K562 (cell line): Measurements from ENCODE around the gene RECK. TPM values are rescaled to one million over a fixed set of nuclear protein-coding genes. Genes with fewer than 3 reads are reported as not detected.
A peak's percentile ranks its signal among the peaks of the same experiment; 100 is the strongest.

ENCODE experiments used
- ARNT ChIP-seq, 2 experiments: fragments of 450-650 bp; IDR thresholded peaks; 2 replicates each; pipeline ENCODE4 v1.6.1; 2016; ENCODE audit warnings: mild to moderate bottlenecking in 1 of 2
- CC2D1A ChIP-seq: fragments of 450-650 bp; IDR thresholded peaks from 2 replicates; pipeline ENCODE4 v1.6.1; 2017; ENCODE audit warnings: mild to moderate bottlenecking
- CHCHD3 ChIP-seq: fragments of 250-450 bp; sonication (Bioruptor Pico); IDR thresholded peaks from 2 replicates; pipeline ENCODE4 v2.1.2; 2022; ENCODE audit warnings: mild to moderate bottlenecking
- HMG20A ChIP-seq: fragments of 450-650 bp; formaldehyde crosslinking; conservative IDR thresholded peaks from 2 replicates; pipeline ENCODE4 v1.4.0; 2020; ENCODE audit warnings: mild to moderate bottlenecking, mixed read lengths
- HNRNPUL1 ChIP-seq: fragments of 200-400 bp; formaldehyde crosslinking; IDR thresholded peaks from 2 replicates; pipeline ENCODE4 v1.6.1; 2017; ENCODE audit warnings: low read length
- KDM1A ChIP-seq, 2 experiments: fragments of 450-650 bp; IDR thresholded peaks; 2 replicates each; pipeline ENCODE4 v1.6.1; 2016; ENCODE audit warnings: mild to moderate bottlenecking in 2 of 2
- KLF1 ChIP-seq: fragments of 450-650 bp; IDR thresholded peaks from 2 replicates; pipeline ENCODE4 v1.6.1; 2016; ENCODE audit warnings: missing genetic modification characterization, missing compliant biosample characterization
- MEF2D ChIP-seq: conservative IDR thresholded peaks from 2 replicates; pipeline ENCODE4 v1.6.1; 2016; ENCODE audit warnings: low read depth, missing genetic modification characterization, missing compliant biosample characterization
- POLR2A ChIP-seq: fragments of 450-650 bp; conservative IDR thresholded peaks from 2 replicates; pipeline ENCODE4 v1.6.1; 2016
- PRPF4 ChIP-seq: fragments of 200-400 bp; formaldehyde crosslinking; IDR thresholded peaks from one replicate; pipeline ENCODE4 v1.6.1; 2017; ENCODE audit warnings: low read length, low read depth, mild to moderate bottlenecking; ENCODE audit not compliant: insufficient read depth, poor library complexity, severe bottlenecking
- RBM14 ChIP-seq: fragments of 200-400 bp; formaldehyde crosslinking; IDR thresholded peaks from 2 replicates; pipeline ENCODE4 v1.6.1; 2018; ENCODE audit warnings: low read depth, mild to moderate bottlenecking, low read length, moderate library complexity, borderline replicate concordance; ENCODE audit not compliant: insufficient read depth
- RBM34 ChIP-seq: fragments of 200-400 bp; formaldehyde crosslinking; IDR thresholded peaks from 2 replicates; pipeline ENCODE4 v1.6.1; 2018; ENCODE audit warnings: low read length, borderline replicate concordance; ENCODE audit not compliant: insufficient read depth
- SIX5 ChIP-seq, 2 experiments: IDR thresholded peaks; 2 replicates each; pipeline ENCODE4 v1.6.1; 2011; ENCODE audit warnings: low read length in 2 of 2, borderline replicate concordance in 1 of 2, low read depth in 1 of 2, mild to moderate bottlenecking in 1 of 2, moderate library complexity in 1 of 2; ENCODE audit not compliant: insufficient read depth in 1 of 2
- SRSF1 ChIP-seq: fragments of 200-400 bp; formaldehyde crosslinking; IDR thresholded peaks from 2 replicates; pipeline ENCODE4 v1.6.1; 2017; ENCODE audit warnings: mild to moderate bottlenecking, low read depth, low read length, moderate library complexity
- SRSF7 ChIP-seq: fragments of 200-400 bp; formaldehyde crosslinking; optimal IDR thresholded peaks from 2 replicates; pipeline ENCODE3; 2017; ENCODE audit warnings: mild to moderate bottlenecking, low read depth, low read length
- TEAD1 ChIP-seq, 2 experiments: fragments of 450-650 bp in 1 of 2; sonication (generic) in 1 of 2; formaldehyde crosslinking; IDR thresholded peaks; 2 replicates each; pipeline versions ENCODE4 v1.4.0 to v1.8.0; 2020 to 2022; ENCODE audit warnings: mild to moderate bottlenecking in 2 of 2, missing genetic modification reagents in 1 of 2
- TEAD2 ChIP-seq: fragments of 450-650 bp; IDR thresholded peaks from 2 replicates; pipeline ENCODE4 v1.6.1; 2016; ENCODE audit warnings: missing genetic modification characterization, control low read depth, missing compliant biosample characterization
- TGIF2 ChIP-seq: sonication (generic); formaldehyde crosslinking; IDR thresholded peaks from 2 replicates; pipeline ENCODE4 v1.8.1; 2022; ENCODE audit warnings: mild to moderate bottlenecking, missing genetic modification reagents, moderate library complexity
- ZNF23 ChIP-seq: fragments of 250-450 bp; sonication (Bioruptor Pico); IDR thresholded peaks from 2 replicates; pipeline ENCODE4 v1.4.0; 2020; ENCODE audit warnings: mild to moderate bottlenecking
- polyA plus RNA-seq, 8 experiments: library from polyadenylated mRNA; depleted of rRNA in 4 of 8; stranded (reverse) in 5 of 8; unstranded in 3 of 8; fragments of >200 nt; fragmentation: Nextera tagmentation in 2 of 8; fragmentation: Illumina TruSeq in 1 of 8; extraction: Ambion mirVana in 2 of 8; extraction: Trizol in 1 of 8; gene quantifications; 2 replicates each; pipeline versions ENCODE4 v1.2.1 to v1.2.3, GENCODE V29; 2011 to 2014; ENCODE audit warnings: inconsistent platforms in 1 of 8, missing spikeins in 1 of 8
- total RNA-seq, 7 experiments: library from RNA; depleted of rRNA in 6 of 7; stranded (reverse); fragments of >200 nt in 6 of 7; fragmentation: Illumina TruSeq in 2 of 7; extraction: Trizol in 2 of 7; gene quantifications; 2 replicates each; pipeline versions ENCODE4 v1.2.1 to v1.2.3, GENCODE V29; 2011 to 2021; ENCODE audit warnings: low replicate concordance in 1 of 7
- TF ChIP-seq, protein P1 (sequence below), 3 experiments: IDR thresholded peaks in 2 of 3; conservative IDR thresholded peaks in 1 of 3; 2 replicates each; pipeline ENCODE4 v1.5.1; 2011 to 2012; ENCODE audit warnings: low read length in 3 of 3, mild to moderate bottlenecking in 3 of 3, control low read depth in 2 of 3, improper control_type of control experiment in 1 of 3, inconsistent platforms in 1 of 3, low read depth in 1 of 3, mixed read lengths in 1 of 3, moderate library complexity in 1 of 3; ENCODE audit not compliant: insufficient read depth in 2 of 3
- TF ChIP-seq, protein P2 (sequence below), 2 experiments: IDR thresholded peaks; 2 replicates each; pipeline ENCODE4 v1.6.1; 2011; ENCODE audit warnings: borderline replicate concordance in 1 of 2, control low read depth in 1 of 2, low read depth in 1 of 2, low read length in 1 of 2, mild to moderate bottlenecking in 1 of 2, mixed read lengths in 1 of 2, moderate library complexity in 1 of 2; ENCODE audit not compliant: insufficient read depth in 1 of 2, insufficient read length in 1 of 2, poor library complexity in 1 of 2, severe bottlenecking in 1 of 2; ENCODE audit errors: extremely low read depth in 1 of 2
- TF ChIP-seq, protein P3 (sequence below), 2 experiments: IDR thresholded peaks; 2 replicates each; pipeline ENCODE4 v1.6.1; 2012; ENCODE audit warnings: improper control_type of control experiment in 2 of 2, low read depth in 2 of 2, low read length in 2 of 2, borderline replicate concordance in 1 of 2
- TF ChIP-seq, protein P4 (sequence below): sonication (generic); formaldehyde crosslinking; IDR thresholded peaks from 2 replicates; pipeline ENCODE4 v1.9.0; 2022; ENCODE audit warnings: mild to moderate bottlenecking, missing genetic modification reagents

The RECK gene
- total and polyA plus RNA-seq, 9 of the 15 experiments (the other 6 are each of a cell fraction or from before 2014, with no cell fraction given), result 0.04 to 0.36 (median 0.16) TPM

DNA sequence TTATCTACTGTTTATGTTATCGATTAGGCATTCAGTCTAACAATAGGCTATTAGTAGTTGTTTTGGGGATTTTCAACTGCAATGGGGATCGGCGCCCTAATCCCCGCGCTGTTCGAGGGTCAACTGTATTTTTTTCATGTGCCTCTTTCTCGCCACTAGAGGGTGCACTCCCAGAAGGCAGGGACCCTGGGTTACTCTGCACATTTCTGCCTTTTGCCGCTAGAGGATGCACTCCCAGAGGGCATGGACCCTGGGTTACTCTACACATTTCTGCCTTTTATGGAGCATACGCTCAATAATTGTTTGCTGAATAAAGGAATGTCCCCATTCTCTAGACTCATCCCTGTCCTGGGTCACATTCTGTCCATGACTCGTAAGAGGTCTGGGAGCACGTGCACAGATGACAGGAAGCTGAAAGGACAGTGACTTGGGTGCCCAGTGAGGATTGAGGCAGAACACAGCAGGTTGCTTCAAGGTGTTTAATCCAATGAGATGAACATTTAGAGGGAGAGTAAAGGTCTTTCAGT, 27.9 kb upstream of the RECK start (continued):
- TF ChIP-seq ARNT (IDR thresholded peaks at IDR 0.05) (0 out of 4 replicates have a peak, but pooled peaks of 1 of the 2 experiments have one; percentile 37), KLF1 (tag) (no peak), ZNF23 (CRISPR knock-in tag) (no peak), HNRNPUL1 (no peak), RBM14 (no peak), POLR2A (no peak), TEAD1 (CRISPR knock-in tag; IDR thresholded peaks at IDR 0.05) (no peak), SRSF7 (no peak), KDM1A (IDR thresholded peaks at IDR 0.05) (no peak), CHCHD3 (no peak), CC2D1A (no peak), RBM34 (no peak), MEF2D (tag) (no peak), TEAD2 (tag) (no peak), PRPF4 (no peak), TGIF2 (no peak), SRSF1 (no peak), SIX5 (IDR thresholded peaks at IDR 0.05; ENCODE audit: borderline replicate concordance in 1 of 2, insufficient read depth in 1 of 2, low read depth in 1 of 2, low read length in 2 of 2) (no peak), HMG20A (CRISPR knock-in tag) (no peak)
- TF ChIP-seq, protein P1, sequence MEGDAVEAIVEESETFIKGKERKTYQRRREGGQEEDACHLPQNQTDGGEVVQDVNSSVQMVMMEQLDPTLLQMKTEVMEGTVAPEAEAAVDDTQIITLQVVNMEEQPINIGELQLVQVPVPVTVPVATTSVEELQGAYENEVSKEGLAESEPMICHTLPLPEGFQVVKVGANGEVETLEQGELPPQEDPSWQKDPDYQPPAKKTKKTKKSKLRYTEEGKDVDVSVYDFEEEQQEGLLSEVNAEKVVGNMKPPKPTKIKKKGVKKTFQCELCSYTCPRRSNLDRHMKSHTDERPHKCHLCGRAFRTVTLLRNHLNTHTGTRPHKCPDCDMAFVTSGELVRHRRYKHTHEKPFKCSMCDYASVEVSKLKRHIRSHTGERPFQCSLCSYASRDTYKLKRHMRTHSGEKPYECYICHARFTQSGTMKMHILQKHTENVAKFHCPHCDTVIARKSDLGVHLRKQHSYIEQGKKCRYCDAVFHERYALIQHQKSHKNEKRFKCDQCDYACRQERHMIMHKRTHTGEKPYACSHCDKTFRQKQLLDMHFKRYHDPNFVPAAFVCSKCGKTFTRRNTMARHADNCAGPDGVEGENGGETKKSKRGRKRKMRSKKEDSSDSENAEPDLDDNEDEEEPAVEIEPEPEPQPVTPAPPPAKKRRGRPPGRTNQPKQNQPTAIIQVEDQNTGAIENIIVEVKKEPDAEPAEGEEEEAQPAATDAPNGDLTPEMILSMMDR (IDR thresholded peaks at IDR 0.05 in 2 of 3, conservative IDR thresholded peaks at IDR 0.05 in 1 of 3; ENCODE audit: insufficient read depth in 2 of 3, low read depth in 1 of 3, low read length in 3 of 3), result peak; percentile 99 to 100 (median 100)
- TF ChIP-seq, protein P2, sequence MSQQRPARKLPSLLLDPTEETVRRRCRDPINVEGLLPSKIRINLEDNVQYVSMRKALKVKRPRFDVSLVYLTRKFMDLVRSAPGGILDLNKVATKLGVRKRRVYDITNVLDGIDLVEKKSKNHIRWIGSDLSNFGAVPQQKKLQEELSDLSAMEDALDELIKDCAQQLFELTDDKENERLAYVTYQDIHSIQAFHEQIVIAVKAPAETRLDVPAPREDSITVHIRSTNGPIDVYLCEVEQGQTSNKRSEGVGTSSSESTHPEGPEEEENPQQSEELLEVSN (IDR thresholded peaks at IDR 0.05; ENCODE audit: borderline replicate concordance in 1 of 2, extremely low read depth in 1 of 2, insufficient read depth in 1 of 2, insufficient read length in 1 of 2, low read depth in 1 of 2, low read length in 1 of 2, poor library complexity in 1 of 2, severe bottlenecking in 1 of 2), result no peak
- TF ChIP-seq, protein P3, sequence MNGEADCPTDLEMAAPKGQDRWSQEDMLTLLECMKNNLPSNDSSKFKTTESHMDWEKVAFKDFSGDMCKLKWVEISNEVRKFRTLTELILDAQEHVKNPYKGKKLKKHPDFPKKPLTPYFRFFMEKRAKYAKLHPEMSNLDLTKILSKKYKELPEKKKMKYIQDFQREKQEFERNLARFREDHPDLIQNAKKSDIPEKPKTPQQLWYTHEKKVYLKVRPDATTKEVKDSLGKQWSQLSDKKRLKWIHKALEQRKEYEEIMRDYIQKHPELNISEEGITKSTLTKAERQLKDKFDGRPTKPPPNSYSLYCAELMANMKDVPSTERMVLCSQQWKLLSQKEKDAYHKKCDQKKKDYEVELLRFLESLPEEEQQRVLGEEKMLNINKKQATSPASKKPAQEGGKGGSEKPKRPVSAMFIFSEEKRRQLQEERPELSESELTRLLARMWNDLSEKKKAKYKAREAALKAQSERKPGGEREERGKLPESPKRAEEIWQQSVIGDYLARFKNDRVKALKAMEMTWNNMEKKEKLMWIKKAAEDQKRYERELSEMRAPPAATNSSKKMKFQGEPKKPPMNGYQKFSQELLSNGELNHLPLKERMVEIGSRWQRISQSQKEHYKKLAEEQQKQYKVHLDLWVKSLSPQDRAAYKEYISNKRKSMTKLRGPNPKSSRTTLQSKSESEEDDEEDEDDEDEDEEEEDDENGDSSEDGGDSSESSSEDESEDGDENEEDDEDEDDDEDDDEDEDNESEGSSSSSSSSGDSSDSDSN (IDR thresholded peaks at IDR 0.05; ENCODE audit: borderline replicate concordance in 1 of 2, low read depth in 2 of 2, low read length in 2 of 2), result no peak
- TF ChIP-seq, protein P4, sequence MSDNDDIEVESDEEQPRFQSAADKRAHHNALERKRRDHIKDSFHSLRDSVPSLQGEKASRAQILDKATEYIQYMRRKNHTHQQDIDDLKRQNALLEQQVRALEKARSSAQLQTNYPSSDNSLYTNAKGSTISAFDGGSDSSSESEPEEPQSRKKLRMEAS (CRISPR knock-in tag), result no peak
